NCI-H226 (cell line): Measurements from ENCODE around the gene DUSP28.
"Not testable (repeated sequence)": the region's sequence is repeated elsewhere in the genome, so short reads cannot be mapped to it uniquely, and the experiment has no call there.

Experiments
- DNase-seq: peaks from one replicate; pipeline ENCODE4 v3.0.0-alpha.2; 2015

Gene DUSP28

GRCh38 chr2:240528406-240529040 lies 31.6 kb upstream of the DUSP28 start:
- no peak for DNase-seq

GRCh38 chr2:240529344-240529999 lies 30.7 kb upstream of the DUSP28 start:
- no peak for DNase-seq

- no peak for DNase-seq
These were observed 30.0 kb upstream of the DUSP28 start for GRCh38 chr2:240530181-240530580.

GRCh38 chr2:240531038-240531437 lies 29.1 kb upstream of the DUSP28 start:
- no peak for DNase-seq

GRCh38 chr2:240532031-240532775 lies 28.0 kb upstream of the DUSP28 start:
- DNase-seq: no peak

GRCh38 chr2:240538031-240538780 lies 22.0 kb upstream of the DUSP28 start:
- no peak for DNase-seq

- DNase-seq: not testable (repeated sequence)
These were observed 21.1 kb upstream of the DUSP28 start for GRCh38 chr2:240539101-240539500.

GRCh38 chr2:240539906-240540305 lies 20.3 kb upstream of the DUSP28 start:
- DNase-seq: no peak

GRCh38 chr2:240551288-240551687 lies 8.9 kb upstream of the DUSP28 start:
- DNase-seq: no peak

- no peak for DNase-seq
These were observed 8.3 kb upstream of the DUSP28 start for GRCh38 chr2:240551811-240552210.

- DNase-seq: no peak
These were observed 6.1 kb upstream of the DUSP28 start for GRCh38 chr2:240553956-240554480.

GRCh38 chr2:240554767-240555493 lies 5.2 kb upstream of the DUSP28 start:
- no peak for DNase-seq

- no peak for DNase-seq
These were observed 4.5 kb upstream of the DUSP28 start for GRCh38 chr2:240555541-240556250.

GRCh38 chr2:240556553-240557100 lies 3.5 kb upstream of the DUSP28 start:
- DNase-seq: peak; percentile 19

- DNase-seq: no peak
These were observed 2.9 kb upstream of the DUSP28 start for GRCh38 chr2:240557101-240557751.

GRCh38 chr2:240557808-240558207 lies 2.3 kb upstream of the DUSP28 start, which contains the start of gene ANKMY1:
ANKMY1 (minus strand) TSS chr2:240557988; CDS start chr2:240557335, 653 bp downstream.
- peak; percentile 75 for DNase-seq

GRCh38 chr2:240558236-240558761 lies 1.9 kb upstream of the DUSP28 start:
- DNase-seq: no peak

GRCh38 chr2:240559286-240559685 lies 871 bp upstream of the DUSP28 start:
- no peak for DNase-seq

GRCh38 chr2:240560480-240561324 lies 545 bp downstream of the DUSP28 start:
- peak; percentile 87 for DNase-seq
